Stomach (tissue), 9 donors: ENCODE results near the gene PGC. TPM values are rescaled to one million over a fixed set of nuclear protein-coding genes. Genes with fewer than 3 reads are reported as not detected.

Source experiments
- DNase-seq, 2 donors: peaks; one replicate each; pipeline versions ENCODE4 v3.0.0 to v3.0.0-alpha.2; 2013 to 2019
- H3K27ac ChIP-seq, 5 donors: fragments of 200-600 bp in 4 of 5; sonication (generic) in 4 of 5; one replicate each; pipeline ENCODE4 v1.5.1; 2013 to 2019; ENCODE audit warnings: mild to moderate bottlenecking in 1 of 5, moderate library complexity in 1 of 5
- H3K27me3 ChIP-seq, 3 donors: fragments of 200-600 bp; sonication (generic); one replicate each; pipeline ENCODE4 v1.5.1; 2017 to 2019; ENCODE audit warnings: mixed run types in 1 of 3
- H3K36me3 ChIP-seq, 4 donors: fragments of 200-600 bp; sonication (generic); 1 replicate in 3 of 4; 2 replicates in 1 of 4; pipeline ENCODE4 v1.5.1; 2016 to 2019
- H3K4me1 ChIP-seq, 4 donors: fragments of 200-600 bp; sonication (generic); one replicate each; pipeline ENCODE4 v1.5.1; 2016 to 2019
- H3K4me3 ChIP-seq, 4 donors: fragments of 200-600 bp; sonication (generic) in 3 of 4; one replicate each; pipeline ENCODE4 v1.5.1; 2016 to 2019; ENCODE audit warnings: mild to moderate bottlenecking in 1 of 4
- H3K9me3 ChIP-seq, 4 donors: fragments of 200-600 bp; sonication (generic); one replicate each; pipeline ENCODE4 v1.5.1; 2016 to 2019
- EP300 ChIP-seq: sonication (generic); formaldehyde crosslinking; IDR thresholded peaks from one replicate; pipeline ENCODE4 v1.6.1; 2017; ENCODE audit warnings: antibody characterized with exemption
- POLR2A ChIP-seq, 4 donors: fragments of 450-650 bp; IDR thresholded peaks; one replicate each; pipeline ENCODE4 v1.6.1; 2016; ENCODE audit warnings: antibody characterized with exemption in 4 of 4, control low read depth in 2 of 4, mild to moderate bottlenecking in 1 of 4, moderate library complexity in 1 of 4
- POLR2AphosphoS5 ChIP-seq, 3 donors: sonication (generic); formaldehyde crosslinking; IDR thresholded peaks; one replicate each; pipeline ENCODE4 v1.6.1; 2016; ENCODE audit warnings: antibody characterized with exemption in 3 of 3
- WGBS, 5 donors: extraction: QIAGEN DNeasy Blood & Tissue Kit in 3 of 5; methylation state at CpG; one replicate each; pipeline versions ENCODE4 v1.1.5 to v1.1.7; 2013 to 2018; 5-methylcytosine and 5-hydroxymethylcytosine counted together
- intact Hi-C: fragments of 100-400 bp; cut with DNase I; formaldehyde crosslinking; loops from one replicate; pipeline ENCODE4 v1.15.1; 2023; ENCODE audit warnings: low total_unique reads
- polyA plus RNA-seq, 3 donors: library from polyadenylated mRNA; stranded (reverse); fragments of 200-250 nt; gene quantifications; one replicate each; pipeline ENCODE4 v1.2.3, GENCODE V29; 2013
- total RNA-seq, 5 donors: library from RNA; depleted of rRNA; stranded (reverse); fragments of >200 nt; gene quantifications; one replicate each; pipeline versions ENCODE4 v1.1.0 to v1.2.3, GENCODE V29; 2014 to 2016
- TF ChIP-seq, protein P1 (sequence below), 7 experiments: fragments of 450-650 bp in 4 of 7; fragments of 200-600 bp in 3 of 7; sonication (generic) in 3 of 7; IDR thresholded peaks; one replicate each; pipeline ENCODE4 v1.5.1; 2016 to 2019; ENCODE audit warnings: antibody characterized with exemption in 7 of 7, control low read depth in 2 of 7, mild to moderate bottlenecking in 1 of 7
- donor health status: healthy with polysubstance abuse.
- donor health status: Bipolar disorder and iron deficiency.
- donor health status: healthy.

Gene PGC
- total and polyA plus RNA-seq, 8 donors = 101 to 48,206 (median 8,210) TPM

DNA sequence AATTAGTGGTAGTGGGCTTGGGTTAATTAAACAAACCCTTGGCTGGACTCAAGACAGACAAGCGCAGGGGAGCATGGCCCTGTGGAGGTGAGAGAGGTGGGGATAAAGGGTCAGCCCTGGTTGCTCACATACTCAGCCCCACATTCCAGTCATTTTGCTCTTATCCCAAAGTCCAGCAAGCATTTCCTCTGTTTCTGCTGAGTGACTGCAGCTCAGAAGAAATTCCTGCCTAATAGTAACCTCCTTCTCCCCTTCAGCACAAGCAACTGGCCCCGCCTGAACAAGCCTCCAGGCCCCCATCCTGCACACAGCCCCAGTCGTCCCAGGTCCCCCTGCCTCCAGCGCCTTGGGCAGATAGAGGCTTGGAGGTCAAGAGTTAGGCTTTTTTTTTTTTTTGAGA, 8.2 kb downstream of the PGC start:
- Histone ChIP-seq H3K4me1 (peaks cover 6 to 38% (median 22%) of the 10 kb centered on the region in 4 donors), H3K27me3 (no peaks in the 10 kb centered on the region), H3K36me3 (peaks cover 0 to 39% (median 4%) of the 10 kb centered on the region in 4 donors), H3K27ac (peak overlapping the region in 2 of 5 donors; percentile 39 to 81), H3K4me3 (peak overlapping the region in 2 of 4 donors; percentile 9 to 22), H3K9me3 (no peaks in the 10 kb centered on the region)
- intact Hi-C loops = no loop called here
- 44 to 73% (median 58%) methylated on average over 4 of the region's 4 CpGs for WGBS, 5 donors
- peak in 1 of 2 donors; percentile 43 for DNase-seq
- TF ChIP-seq EP300 (no peak), POLR2AphosphoS5 (IDR thresholded peaks at IDR 0.05) (peak in 2 of 3 donors; percentile 39 to 65), POLR2A (IDR thresholded peaks at IDR 0.05) (peak in 1 of 4 donors; percentile 78)
- TF ChIP-seq, protein P1, sequence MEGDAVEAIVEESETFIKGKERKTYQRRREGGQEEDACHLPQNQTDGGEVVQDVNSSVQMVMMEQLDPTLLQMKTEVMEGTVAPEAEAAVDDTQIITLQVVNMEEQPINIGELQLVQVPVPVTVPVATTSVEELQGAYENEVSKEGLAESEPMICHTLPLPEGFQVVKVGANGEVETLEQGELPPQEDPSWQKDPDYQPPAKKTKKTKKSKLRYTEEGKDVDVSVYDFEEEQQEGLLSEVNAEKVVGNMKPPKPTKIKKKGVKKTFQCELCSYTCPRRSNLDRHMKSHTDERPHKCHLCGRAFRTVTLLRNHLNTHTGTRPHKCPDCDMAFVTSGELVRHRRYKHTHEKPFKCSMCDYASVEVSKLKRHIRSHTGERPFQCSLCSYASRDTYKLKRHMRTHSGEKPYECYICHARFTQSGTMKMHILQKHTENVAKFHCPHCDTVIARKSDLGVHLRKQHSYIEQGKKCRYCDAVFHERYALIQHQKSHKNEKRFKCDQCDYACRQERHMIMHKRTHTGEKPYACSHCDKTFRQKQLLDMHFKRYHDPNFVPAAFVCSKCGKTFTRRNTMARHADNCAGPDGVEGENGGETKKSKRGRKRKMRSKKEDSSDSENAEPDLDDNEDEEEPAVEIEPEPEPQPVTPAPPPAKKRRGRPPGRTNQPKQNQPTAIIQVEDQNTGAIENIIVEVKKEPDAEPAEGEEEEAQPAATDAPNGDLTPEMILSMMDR (IDR thresholded peaks at IDR 0.05) = no peak

DNA sequence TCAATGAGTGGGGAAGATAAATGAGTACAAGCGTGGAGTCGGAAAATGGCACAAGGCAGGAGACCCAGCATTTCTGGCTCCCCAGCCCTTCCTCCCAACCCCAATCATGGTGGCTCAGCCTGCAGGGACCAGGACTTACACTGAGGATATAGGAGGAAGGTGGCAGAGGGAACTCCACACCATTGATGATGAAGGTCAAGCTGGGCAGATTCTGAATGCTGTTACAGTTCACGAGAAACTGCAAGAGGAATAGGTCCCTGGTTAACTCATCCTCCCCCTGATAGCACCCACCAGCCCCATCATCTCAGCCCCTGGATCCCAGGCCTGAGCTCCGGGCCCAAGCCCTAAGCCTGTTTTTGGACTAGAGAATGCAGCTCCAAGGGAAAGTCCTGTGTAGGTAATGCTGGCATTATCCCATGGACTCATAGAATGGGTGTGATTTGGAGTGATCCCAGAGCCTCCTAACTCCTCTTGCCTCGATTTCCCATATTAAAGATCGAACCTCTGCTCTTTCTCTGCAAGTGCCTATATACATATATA, 9.5 kb downstream of the PGC start:
- Histone ChIP-seq H3K4me1 (peaks cover 16 to 44% (median 30%) of the 10 kb centered on the region in 4 donors), H3K27me3 (no peaks in the 10 kb centered on the region), H3K4me3 (peak overlapping the region in 1 of 4 donors; percentile 24), H3K27ac (peak overlapping the region in 1 of 5 donors; percentile 4), H3K9me3 (no peaks in the 10 kb centered on the region), H3K36me3 (peaks cover 0 to 25% (median 4%) of the 10 kb centered on the region in 4 donors)
- TF ChIP-seq POLR2A (IDR thresholded peaks at IDR 0.05) = peak in 1 of 4 donors; percentile 83
- TF ChIP-seq EP300 = no peak
- TF ChIP-seq, protein P1 (IDR thresholded peaks at IDR 0.05) = no peak
- TF ChIP-seq POLR2AphosphoS5 (IDR thresholded peaks at IDR 0.05) = peak in 2 of 3 donors; percentile 83 to 96
- DNase-seq = peak in 1 of 2 donors; percentile 44
- WGBS, 5 donors = 36 to 77% (median 56%) methylated on average over 6 of the region's 6 CpGs
- intact Hi-C loops = no loop called here

DNA sequence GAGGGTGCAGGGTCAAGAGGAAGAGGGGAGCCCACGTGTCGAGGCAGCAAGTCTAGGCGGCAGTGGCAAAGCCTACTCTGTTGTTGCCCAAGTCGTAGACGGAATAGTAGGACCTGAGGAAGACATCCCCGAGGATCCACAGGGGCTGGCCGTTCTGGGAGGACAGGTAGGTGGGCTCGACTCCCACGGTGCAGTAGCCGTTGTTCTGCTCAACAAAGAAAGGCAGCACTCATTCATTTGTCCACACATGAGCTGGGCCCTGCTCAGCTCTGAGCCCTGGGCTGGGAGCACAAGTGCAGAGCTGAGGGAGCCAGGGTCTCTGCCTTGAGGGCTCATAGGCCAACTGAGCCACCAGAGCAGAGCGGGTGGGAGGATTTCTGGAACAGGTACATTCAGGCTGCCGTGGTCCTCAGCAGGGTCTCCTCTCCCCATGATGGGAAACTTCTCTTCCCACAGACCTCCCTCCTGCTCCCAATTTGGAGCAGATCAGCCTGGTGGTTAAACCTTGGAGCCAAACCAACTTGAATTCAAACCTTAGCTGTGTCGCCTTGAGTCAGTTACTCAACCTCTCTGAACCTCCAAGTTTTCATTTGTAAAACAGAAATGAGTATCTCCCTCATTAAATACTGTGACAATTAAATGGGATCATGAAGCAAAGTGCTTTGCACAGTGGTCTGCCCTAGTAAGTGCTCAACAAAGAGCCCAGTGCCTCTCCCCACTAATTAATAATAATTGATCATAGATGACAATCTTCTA, 10.2 kb downstream of the PGC start:
- Histone ChIP-seq H3K4me1 (peaks cover 17 to 49% (median 33%) of the 10 kb centered on the region in 4 donors), H3K27me3 (no peaks in the 10 kb centered on the region), H3K36me3 (peaks cover 0 to 18% (median 3%) of the 10 kb centered on the region in 4 donors), H3K9me3 (no peaks in the 10 kb centered on the region), H3K27ac (peak overlapping the region in 2 of 5 donors; percentile 43 to 98), H3K4me3 (peak overlapping the region in 1 of 4 donors; percentile 24)
- WGBS, 5 donors = 38 to 71% (median 45%) methylated on average over 13 of the region's 13 CpGs
- DNase-seq = peak in 1 of 2 donors; percentile 65
- TF ChIP-seq, protein P1 (IDR thresholded peaks at IDR 0.05) = no peak
- TF ChIP-seq POLR2A (IDR thresholded peaks at IDR 0.05) (peak in 2 of 4 donors; percentile 37 to 79), EP300 (no peak), POLR2AphosphoS5 (IDR thresholded peaks at IDR 0.05) (peak in 2 of 3 donors; percentile 89 to 98)
- intact Hi-C loops = no loop called here

DNA sequence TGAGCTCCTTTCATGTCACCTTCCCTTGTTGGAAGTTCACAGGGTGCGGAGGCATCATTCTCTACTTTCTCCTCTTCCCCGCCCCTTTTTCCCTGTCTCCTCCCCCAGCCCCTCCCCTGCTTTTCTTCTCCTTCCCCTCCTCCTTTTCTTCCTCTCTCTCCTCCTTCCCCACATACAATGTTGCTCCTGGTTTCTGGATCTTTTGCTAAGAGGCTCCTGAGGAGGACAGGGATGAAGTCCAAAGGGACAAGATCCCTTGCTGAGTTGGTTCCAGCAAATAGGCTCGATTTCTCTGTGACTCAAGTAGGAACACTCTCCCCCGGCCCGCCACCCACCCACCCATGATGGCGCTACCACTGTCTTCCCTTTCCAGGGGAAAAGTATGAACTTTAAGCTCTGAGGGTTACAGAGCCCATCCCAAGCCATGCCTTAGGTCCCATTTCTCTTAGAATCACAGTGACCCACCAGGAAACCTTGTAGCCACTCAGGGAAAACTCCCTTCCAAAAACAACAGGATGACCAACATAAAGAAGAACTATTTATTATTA, 10.9 kb downstream of the PGC start:
- H3K36me3 ChIP-seq = peaks cover 0 to 13% (median 0%) of the 10 kb centered on the region in 4 donors
- peak overlapping the region in 3 of 4 donors; percentile 55 to 88 (median 75) for H3K4me3 ChIP-seq
- WGBS, 5 donors = 29 to 53% (median 47%) methylated on average over 6 of the region's 6 CpGs
- TF ChIP-seq, protein P1 (IDR thresholded peaks at IDR 0.05) = no peak
- TF ChIP-seq POLR2AphosphoS5 (IDR thresholded peaks at IDR 0.05) (no peak), EP300 (no peak), POLR2A (IDR thresholded peaks at IDR 0.05) (peak in 1 of 4 donors; percentile 22)
- peak in 1 of 2 donors; percentile 57 for DNase-seq
- peak overlapping the region in 4 of 5 donors; percentile 12 to 98 (median 56) for H3K27ac ChIP-seq
- H3K9me3 ChIP-seq = no peaks in the 10 kb centered on the region
- no peaks in the 10 kb centered on the region for H3K27me3 ChIP-seq
- peaks cover 21 to 50% (median 38%) of the 10 kb centered on the region in 4 donors for H3K4me1 ChIP-seq
- intact Hi-C loops = no loop called here
